ENCODE data around the gene ERC1.

ERC1 gene

GRCh38 chr12:1058423-1058822, 67.4 kb downstream of the ERC1 start:
- POLR2A ChIA-PET (ENCODE audit: low non-redundant PET), result no interaction called here
- DNase-seq (ENCODE audit: low spot score), result no peak
- no peak overlapping the region for H3K27ac ChIP-seq
- CTCF ChIA-PET, result no interaction called here
- TF ChIP-seq CTCF (conservative IDR thresholded peaks at IDR 0.05; ENCODE audit: low read depth), result no peak

- DNase-seq (ENCODE audit: low spot score), result no peak
- ChIA-PET CTCF (no interaction called here), POLR2A (ENCODE audit: low non-redundant PET) (no interaction called here)
- TF ChIP-seq CTCF (conservative IDR thresholded peaks at IDR 0.05; ENCODE audit: low read depth), result no peak
- no peak overlapping the region for H3K27ac ChIP-seq
Measured at GRCh38 chr12:1059162-1059561, 68.1 kb downstream of the ERC1 start.

- no peak for TF ChIP-seq CTCF (conservative IDR thresholded peaks at IDR 0.05; ENCODE audit: low read depth)
- ChIA-PET POLR2A (ENCODE audit: low non-redundant PET) (no interaction called here), CTCF (interaction anchor here (0.5 kb wide), 1 partner anchor 82 kb away, joined by 6 read pairs; no protein-coding TSS in a partner anchor)
- DNase-seq (ENCODE audit: low spot score), result no peak
- H3K27ac ChIP-seq, result no peak overlapping the region
Measured at GRCh38 chr12:1063852-1064251, 72.8 kb downstream of the ERC1 start.

GRCh38 chr12:1064317-1064716, 73.3 kb downstream of the ERC1 start:
- no peak for DNase-seq (ENCODE audit: low spot score)
- POLR2A ChIA-PET (ENCODE audit: low non-redundant PET), result no interaction called here
- CTCF ChIA-PET, result interaction anchor here (0.5 kb wide), 1 partner anchor 82 kb away, joined by 6 read pairs; no protein-coding TSS in a partner anchor
- no peak overlapping the region for H3K27ac ChIP-seq
- no peak for TF ChIP-seq CTCF (conservative IDR thresholded peaks at IDR 0.05; ENCODE audit: low read depth)

- POLR2A ChIA-PET (ENCODE audit: low non-redundant PET), result no interaction called here
- H3K27ac ChIP-seq, result no peak overlapping the region
- CTCF ChIA-PET, result no interaction called here
- TF ChIP-seq CTCF (conservative IDR thresholded peaks at IDR 0.05; ENCODE audit: low read depth), result no peak
- DNase-seq (ENCODE audit: low spot score), result no peak
Measured at GRCh38 chr12:1065629-1066028, 74.6 kb downstream of the ERC1 start.

GRCh38 chr12:1069846-1070245, 78.8 kb downstream of the ERC1 start:
- no peak overlapping the region for H3K27ac ChIP-seq
- ChIA-PET POLR2A (ENCODE audit: low non-redundant PET) (no interaction called here), CTCF (no interaction called here)
- DNase-seq (ENCODE audit: low spot score), result no peak
- no peak for TF ChIP-seq CTCF (conservative IDR thresholded peaks at IDR 0.05; ENCODE audit: low read depth)

- TF ChIP-seq CTCF (conservative IDR thresholded peaks at IDR 0.05; ENCODE audit: low read depth), result no peak
- no peak for DNase-seq (ENCODE audit: low spot score)
- H3K27ac ChIP-seq, result no peak overlapping the region
- ChIA-PET CTCF (no interaction called here), POLR2A (ENCODE audit: low non-redundant PET) (no interaction called here)
Measured at GRCh38 chr12:1071182-1071581, 80.2 kb downstream of the ERC1 start.

Measured in RWPE1 (cell line).